Activated CD4-positive, alpha-beta T cell treated with anti-CD3 and anti-CD28 coated beads, Interleukin-2, Interleukin-4, amounts not matched to agents 100 ng/mL and 50 ng/mL, durations not matched to agents 16 hours and 8 hours (primary cell): ENCODE results near the gene OR51E1.

Source experiments
- DNase-seq: peaks from one replicate; pipeline ENCODE4 v3.0.0-alpha.2; 2020; ENCODE audit warnings: low spot score

OR51E1 gene

DNA sequence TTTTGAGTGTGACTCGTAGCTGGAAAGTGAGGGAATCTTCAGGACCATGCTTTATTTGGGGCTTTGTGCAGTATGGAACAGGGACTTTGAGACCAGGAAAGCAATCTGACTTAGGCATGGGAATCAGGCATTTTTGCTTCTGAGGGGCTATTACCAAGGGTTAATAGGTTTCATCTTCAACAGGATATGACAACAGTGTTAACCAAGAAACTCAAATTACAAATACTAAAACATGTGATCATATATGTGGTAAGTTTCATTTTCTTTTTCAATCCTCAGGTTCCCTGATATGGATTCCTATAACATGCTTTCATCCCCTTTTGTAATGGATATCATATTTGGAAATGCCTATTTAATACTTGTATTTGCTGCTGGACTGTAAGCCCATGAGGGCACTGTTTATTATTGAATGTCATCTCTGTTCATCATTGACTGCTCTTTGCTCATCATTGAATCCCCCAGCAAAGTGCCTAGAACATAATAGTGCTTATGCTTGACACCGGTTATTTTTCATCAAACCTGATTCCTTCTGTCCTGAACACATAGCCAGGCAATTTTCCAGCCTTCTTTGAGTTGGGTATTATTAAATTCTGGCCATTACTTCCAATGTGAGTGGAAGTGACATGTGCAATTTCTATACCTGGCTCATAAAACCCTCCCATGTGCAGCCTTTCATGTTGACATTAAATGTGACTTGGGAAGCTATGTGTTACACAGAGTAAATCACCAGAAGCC, 11.0 kb downstream of the OR51E1 start:
- no peak for DNase-seq

DNA sequence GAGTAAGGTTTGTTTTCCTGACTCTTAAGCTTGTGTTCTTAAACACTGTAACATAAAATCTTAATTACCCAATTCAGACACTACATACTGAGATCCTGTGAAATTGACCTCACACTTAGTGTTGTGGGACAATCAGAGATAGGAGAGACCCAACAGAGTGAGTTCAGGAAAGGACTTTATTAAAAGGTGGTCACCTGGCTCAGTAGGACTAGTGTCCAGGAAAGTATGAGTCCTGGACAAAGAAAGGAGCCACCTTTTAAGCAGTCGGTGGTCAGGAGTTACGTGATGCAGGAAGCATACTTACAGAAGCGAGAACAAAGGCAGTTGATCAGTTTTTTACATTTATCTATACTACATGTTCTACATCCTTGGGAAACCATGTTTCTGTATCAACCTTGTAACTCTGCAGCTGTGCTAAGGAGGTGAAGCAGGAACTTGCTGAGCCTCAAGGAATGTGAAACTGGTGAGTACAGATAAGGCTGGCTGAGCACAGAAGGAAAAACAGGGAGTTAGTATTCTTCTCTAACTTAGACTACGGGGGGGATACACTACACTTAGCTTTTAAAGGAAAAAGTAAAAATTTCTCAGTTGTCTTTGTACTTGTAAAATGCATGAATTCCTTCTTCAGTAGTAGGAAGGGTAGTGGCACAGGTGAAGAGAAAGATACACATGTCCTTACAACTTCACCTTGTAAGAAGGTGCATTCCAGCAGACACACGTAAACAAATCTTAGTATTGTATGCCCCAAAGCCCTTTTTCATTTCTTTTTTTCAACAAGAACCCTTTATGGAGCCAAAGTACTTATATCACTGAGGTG, 15.1 kb downstream of the OR51E1 start:
- DNase-seq = no peak

DNA sequence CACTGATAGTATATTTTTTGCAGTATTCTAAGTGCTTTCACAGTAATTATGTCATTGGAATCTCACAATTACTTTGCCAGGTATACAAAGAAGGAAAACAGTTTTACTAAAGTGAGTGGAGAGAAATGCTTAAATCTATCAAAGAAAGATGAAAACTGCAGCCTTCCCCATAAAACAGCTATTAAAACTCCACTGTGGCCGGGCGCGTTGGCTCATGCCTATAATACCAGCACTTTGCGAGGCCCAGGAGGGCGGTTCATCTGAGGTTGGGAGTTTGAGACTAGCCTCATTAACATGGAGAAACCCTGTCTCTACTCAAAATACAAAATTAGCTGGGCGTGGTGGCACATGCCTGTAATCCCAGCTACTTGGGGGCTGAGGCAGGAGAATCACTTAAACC, 19.1 kb downstream of the OR51E1 start:
- DNase-seq = no peak

DNA sequence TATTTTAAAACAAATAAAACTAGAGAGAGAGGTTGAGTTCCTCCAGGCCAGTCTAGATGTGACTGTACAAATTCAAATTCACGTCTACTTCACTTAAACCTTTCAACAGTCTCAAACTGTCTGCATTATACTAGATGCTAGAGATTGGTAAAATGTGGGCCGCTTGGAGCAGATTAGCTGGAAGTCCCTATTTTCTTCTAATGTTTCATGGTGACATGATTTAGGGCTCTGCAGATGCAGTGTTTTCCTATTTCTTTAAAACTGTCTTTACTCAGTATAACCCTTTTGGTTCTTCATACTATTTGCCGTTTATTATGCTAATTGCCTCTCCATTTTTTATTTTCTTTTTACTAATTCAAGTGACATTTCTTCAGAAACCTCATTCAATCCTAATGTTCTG, 20.4 kb downstream of the OR51E1 start:
- DNase-seq = no peak

DNA sequence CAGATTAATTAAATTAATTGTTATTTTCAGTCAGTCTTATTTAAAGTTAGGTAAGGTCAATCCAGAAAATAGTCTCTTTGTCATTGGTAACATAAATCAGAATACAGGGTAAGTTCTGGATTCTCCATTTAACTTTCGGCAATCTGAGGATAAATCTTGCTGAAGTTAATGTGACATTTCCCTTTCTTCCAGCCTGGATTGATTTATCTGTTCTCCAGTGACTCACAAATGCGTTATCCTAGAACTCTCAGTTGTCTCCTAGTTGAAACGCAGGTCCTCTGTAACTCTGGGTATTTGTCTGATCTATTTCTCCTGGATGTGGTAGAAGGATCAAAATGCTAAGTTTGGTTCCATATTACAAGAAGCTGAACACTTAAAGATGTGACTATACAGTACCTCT, 21.0 kb downstream of the OR51E1 start:
- no peak for DNase-seq

DNA sequence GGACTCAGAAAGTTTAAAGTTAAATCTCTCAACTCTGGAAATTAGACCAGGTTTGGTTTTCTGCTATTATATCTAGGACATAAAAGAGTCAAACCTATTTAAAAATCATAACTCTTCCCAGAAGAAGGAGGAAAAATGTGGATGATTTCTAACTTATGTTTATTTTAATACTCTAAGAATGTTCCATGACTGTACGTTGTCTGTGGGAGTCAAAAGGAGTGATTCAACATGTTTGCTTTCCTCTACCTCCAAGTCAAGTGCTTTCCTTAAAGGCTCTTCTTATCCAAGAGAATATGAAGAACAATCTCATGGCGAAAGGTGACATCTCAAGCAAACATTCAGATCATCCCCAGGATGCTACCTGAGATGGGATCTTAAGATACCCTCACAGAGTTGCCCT, 21.6 kb downstream of the OR51E1 start:
- no peak for DNase-seq

DNA sequence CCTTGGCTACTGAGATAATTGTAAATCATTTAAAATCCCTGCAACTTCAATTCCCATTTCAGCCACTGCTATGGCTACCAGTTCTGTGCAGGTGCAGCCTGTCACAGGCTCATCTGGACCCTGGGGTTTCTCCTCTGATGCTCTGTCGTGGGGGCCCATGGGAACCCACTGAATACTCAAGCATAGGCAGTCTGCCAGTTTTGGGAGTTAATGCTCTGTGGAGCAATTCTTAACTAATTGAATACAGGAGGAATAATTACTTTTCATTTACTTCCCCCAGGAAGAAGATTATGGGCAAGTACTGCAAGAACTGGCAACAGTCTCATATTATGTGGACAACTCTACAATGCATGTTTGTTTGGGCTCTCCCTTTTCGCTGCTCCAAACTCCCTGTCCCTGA, 28.0 kb downstream of the OR51E1 start:
- DNase-seq = no peak

DNA sequence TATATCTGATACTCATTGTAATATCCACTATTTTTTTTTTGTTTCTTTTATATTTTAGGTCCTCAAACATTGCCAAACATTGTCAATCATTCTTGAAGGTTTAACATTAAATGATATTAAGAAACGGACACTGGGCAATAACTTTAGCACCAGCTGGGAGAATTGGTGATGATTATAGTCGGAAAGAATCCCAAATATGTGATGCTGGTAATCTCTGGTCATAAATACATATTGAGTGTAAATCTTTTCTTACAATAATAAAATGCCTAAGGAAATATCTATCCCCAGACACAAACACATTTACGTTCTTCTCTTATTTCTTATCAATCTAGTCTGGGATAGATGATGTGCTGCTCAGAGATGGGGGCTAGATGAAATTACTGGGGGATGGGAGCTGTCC, 28.7 kb downstream of the OR51E1 start:
- no peak for DNase-seq

DNA sequence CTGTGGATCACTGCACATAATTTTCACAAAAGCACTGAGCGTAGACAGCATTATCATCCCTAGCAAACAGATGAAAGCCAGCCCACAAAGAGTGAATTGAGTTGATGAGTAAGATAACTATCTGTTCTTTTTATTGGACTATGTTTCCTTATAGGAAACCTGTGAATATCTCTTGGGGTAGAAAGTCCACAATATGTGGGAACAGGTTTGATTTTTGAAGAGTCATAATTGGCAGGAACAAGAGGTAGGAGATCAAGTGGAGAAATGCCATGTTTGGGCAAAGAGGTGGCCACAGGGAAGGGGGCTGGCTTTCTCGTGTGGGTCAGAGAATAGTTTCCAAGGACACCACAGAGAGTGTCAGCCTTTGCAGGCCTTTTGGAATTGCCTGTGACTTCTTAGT, 30.0 kb downstream of the OR51E1 start:
- DNase-seq = no peak

DNA sequence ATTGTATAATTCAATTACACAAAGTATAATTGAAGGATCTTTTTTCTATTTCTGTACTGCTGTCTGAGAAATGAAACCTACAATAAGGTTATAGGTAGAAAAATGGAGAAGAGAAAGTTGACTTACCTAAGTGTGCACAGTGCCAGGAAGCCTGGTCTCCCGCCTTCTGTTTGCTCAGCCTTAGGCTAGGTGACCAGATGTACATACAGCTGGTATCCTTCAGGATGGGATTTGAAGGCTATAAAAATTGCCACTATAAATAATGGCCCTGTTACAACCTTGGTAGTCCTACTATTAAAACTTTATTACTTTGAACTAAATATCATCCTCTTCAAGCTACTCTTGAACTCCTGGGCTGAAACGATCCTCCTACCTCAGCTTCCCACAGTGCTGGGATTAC, 34.2 kb downstream of the OR51E1 start:
- DNase-seq = no peak

DNA sequence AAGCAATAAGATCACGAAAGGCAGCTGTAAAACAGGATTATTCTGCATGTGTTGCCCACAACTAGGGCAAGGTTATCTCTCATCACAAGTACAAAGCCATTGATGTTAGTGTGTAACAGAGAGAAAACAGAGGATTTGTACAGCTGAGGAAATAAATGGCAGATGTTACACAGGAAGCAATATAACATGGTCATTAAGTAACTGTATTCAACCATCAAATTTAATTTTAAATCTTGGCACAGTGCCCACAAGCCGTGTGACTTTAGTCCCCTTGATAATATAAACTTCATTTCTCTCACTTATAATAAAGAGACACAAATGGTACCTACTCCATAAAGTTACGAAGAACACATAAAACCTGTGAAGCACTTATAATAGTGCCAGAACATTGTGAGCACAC, 36.6 kb downstream of the OR51E1 start:
- no peak for DNase-seq

DNA sequence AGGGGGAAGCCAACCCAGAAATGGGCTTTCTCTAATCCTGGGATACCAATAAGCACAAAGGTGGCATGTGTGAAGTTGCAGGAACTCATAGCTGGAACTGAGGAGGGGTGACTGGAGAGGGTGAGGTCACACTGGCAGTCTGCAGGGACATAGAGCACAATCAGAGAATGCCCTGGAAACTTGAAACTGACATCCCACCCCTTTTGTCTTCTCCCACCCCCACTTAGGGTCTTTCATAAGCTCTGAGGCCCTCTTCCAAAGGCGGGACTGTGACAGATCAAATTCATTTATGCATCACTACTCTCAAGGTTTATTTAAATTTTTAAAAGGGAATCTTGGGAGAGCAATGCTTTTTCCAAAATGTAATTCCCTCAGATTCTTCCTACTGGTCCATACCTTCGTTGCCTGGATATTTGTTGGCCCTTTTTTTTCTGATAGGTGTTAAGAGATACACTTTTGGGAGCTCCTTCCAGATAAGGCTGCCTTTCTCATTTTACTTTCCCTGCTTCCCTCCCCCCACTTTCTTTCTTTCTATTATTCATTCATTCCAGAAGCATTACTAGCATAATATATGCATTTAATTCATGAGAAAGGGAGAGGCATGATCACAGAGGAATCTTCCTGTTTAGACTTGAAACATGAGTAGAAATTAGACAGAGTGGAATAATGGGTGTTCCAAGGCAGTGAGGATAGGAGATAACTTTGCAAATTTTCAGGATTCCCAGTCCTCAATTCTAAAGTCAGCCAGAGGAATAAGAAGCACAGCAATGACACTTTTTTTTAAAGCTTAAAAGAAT, 39.0 kb downstream of the OR51E1 start:
- DNase-seq = no peak

DNA sequence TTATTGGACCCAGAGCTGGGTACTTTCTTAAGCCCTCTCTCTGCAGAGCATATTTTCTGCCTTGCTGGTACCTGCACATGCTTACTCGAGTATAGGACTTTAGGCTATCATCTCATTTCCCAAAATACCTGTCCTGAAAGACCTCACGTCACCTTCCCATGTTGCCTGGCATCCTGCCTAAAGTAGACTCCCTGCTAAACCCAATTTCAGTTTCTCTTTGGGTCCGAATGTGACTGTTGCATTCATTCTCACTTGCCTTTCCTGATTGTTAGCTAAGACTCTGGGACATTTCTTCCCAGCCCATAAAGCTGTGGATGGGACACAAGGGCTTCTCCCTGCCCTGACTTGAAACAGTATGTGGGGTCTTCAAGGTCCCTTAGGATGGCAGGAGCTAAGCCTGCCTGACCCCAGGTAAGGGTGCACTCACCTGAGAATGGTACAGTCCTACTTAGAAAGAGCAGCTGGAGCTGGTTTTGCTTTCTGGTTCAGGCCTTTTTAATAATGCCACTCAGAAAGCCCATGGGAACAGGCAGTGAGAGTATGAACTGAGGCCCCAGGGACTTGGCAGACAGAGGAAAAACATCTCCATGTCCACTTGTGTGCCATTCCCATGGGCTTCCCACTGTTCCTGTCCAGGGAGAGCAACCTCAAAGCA, 41.0 kb downstream of the OR51E1 start:
- no peak for DNase-seq

DNA sequence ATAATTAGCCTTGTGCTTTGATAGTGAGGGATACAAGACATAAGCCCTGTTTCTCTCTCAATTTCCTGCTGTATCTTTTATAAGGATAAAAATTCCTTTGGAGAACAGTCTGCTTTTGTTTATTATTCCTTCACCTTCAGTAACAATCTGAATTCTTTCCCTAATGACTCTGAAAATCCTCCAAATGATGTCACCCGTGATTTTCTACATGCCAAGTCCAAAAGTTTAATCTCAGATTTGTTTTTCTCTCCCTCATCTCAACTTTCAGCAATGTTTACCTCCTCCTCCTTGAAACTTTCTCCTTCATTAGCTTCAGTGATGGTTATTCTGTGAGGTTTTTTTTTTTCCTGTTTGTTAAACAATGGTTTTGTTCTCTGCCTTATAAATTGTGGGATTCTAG, 51.7 kb downstream of the OR51E1 start:
- no peak for DNase-seq

DNA sequence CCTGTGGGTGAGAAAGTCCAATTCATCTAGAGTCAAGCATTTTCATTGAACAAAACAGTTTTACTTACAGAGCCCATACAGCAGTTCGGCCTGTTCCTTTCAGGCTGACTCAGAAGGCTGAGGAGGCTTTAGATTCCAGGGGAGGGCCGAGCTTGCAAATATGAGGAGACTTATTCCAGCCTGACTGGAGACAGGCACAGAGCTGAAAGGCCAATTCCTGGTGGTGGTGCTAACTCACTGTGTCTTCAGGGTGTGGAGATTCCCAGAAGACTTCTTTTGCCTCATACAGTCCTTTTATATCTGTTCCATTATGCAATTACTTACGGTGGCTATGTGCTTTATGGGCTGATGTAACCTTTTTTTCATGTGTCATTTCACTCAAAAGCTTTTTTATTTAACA, 53.8 kb downstream of the OR51E1 start, which contains the start of gene OR51E2:
OR51E2 (minus strand) TSS at position 269 of the 400 bp plus-strand sequence. CDS start 15,142 bp downstream, outside the sequence.
- no peak for DNase-seq

DNA sequence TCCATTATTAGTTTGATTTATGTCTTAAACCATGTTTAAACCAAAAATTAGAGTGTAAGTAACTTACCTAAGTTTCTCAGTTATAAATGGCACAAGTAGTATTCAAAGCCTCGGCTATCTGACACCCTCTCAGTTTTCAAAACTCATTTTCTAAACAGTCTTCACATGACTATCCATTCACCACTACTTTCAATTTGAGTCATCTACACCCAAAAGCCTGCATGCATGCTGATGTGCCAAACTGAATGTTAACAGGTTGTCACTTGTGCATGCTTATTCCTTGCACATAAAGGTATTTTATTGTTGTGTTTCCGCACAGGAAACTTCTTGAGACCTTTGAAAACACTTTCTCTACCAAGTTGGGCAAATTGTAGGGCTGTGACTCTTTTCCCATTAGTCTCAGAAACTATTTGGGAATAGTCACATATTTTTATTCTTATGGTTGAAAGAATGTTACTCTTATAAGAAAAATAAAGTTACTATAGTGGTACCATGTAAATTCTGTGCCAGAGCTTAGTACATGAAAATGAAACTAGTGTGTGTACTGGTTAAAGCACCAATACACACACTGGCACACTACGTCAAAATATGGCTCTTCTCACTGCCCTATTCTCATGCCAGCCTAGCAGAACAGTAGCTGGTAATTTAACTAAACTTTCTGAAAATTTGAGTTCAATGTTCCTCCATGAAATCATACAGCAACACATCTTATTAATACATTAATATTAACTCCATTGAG, 56.1 kb downstream of the OR51E1 start:
- DNase-seq = peak; percentile 58

DNA sequence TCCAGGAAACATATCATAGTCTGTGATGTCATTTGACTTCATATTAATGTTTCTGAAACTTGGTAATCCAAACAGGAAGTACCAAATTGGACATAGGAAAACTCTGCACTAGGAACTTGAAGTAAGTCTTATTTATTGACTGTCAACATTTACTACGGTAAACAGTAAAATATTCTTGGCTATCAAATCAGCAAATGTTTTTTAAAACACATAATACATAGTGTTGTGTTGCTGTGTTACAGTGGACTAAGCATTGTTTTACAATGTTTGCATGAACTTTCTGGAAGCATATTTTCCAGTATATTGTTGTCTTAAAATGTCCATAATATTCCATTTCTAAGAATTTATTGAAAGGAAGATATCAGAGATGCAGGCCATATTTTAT, 56.6 kb downstream of the OR51E1 start:
- no peak for DNase-seq

DNA sequence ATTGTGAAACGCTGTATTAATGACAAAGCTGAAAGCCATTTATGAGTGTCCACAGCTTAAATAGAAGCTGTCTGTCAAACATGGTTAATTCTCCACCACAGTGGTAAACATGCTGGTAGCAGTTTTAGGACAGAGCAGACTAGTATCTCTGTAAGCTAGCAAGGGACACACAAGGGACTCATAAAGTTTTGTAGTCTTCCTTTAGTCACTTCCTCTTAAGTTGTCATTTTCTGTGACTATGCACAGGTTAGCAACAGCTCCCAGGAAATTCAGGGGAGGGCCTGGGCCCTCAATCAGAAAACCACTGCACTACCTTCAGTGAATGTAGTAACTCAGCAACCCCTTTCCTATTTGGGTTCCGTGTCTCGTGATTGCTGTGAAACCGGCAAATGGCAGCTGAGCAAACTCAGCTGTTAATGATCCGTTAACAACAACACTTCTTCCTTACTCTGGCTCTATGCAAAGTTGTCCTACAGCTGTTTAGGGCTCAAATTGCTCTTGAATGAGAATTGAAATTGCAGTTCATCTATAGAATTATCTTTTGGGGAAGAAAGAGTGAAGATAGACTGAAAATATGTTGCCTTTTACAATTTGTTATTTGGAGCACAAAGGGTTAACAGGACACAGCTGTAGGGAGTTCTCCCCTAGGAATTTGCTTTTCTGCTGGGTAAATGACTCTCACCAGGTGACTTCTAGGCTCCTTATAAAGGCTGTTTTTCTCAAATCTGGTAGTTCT, 60.4 kb downstream of the OR51E1 start, which contains the start of gene MMP26:
MMP26 (plus strand) TSS at position 731 of the 736 bp plus-strand sequence.
- DNase-seq = no peak

DNA sequence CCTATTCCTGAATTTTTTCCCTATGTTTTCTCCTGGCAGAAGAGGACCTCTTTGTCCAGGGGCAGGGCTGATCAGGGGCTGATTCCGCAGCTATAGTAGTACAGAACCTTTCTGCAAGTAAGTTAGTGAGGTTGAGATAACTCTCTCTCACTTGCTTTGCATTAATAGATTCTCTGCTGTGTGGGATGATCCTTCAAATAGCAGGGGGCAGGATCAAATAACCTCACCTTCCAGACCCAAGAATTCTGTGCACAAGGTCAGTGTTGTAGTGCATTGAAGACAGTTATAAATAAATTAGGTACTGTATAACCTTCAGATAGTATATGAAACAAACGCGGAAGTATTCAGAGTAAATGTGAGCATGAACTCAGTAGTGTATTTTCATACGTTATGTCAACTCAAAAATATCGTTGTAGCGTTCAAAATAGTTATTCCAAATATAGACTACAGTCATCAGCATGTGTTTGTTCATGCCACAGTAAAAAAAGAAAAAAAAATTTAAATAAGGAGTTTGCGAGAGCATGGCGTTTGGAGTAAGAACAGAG, 61.1 kb downstream of the OR51E1 start:
- no peak for DNase-seq
